Spleen (tissue), 7 donors: Measurements from ENCODE around the gene EIF5B.

Experiments used
- CTCF ChIP-seq, 11 experiments: fragments of 200-600 bp in 7 of 11; fragments of 450-650 bp in 4 of 11; sonication (generic) in 4 of 11; IDR thresholded peaks in 8 of 11; conservative IDR thresholded peaks in 3 of 11; 1 replicate in 7 of 11; 2 replicates in 4 of 11; pipeline versions ENCODE4 v1.4.0 to v1.8.0; 2016 to 2021; ENCODE audit warnings: antibody characterized with exemption in 11 of 11, inconsistent platforms in 4 of 11, mild to moderate bottlenecking in 1 of 11
- POLR2A ChIP-seq, 3 donors: fragments of 450-650 bp; IDR thresholded peaks; one replicate each; pipeline ENCODE4 v1.5.1; 2017; ENCODE audit warnings: antibody characterized with exemption in 3 of 3, mild to moderate bottlenecking in 1 of 3
- donor health status: DM: no; HTN: no; CAD: no; lungs with moderate emphysema.
- donor health status: DM: no; HTN: no; CAD: no.
- donor health status: DM: no; HTN: no; CAD: no.

- TF ChIP-seq CTCF (IDR thresholded peaks at IDR 0.05 in 8 of 11, conservative IDR thresholded peaks at IDR 0.05 in 3 of 11) (no peak), POLR2A (IDR thresholded peaks at IDR 0.05) (no peak)
Observed at GRCh38 chr2:99433340-99433739, 96.2 kb downstream of the EIF5B start.
